VCaP (cell line): ENCODE data around the gene CFAP57.
"Not testable (repeated sequence)": the region's sequence is repeated elsewhere in the genome, so short reads cannot be mapped to it uniquely, and the experiment has no call there.

ENCODE experiments used
- H3K27ac ChIP-seq: fragments of 450-650 bp; 2 replicates; pipeline ENCODE4 v1.5.1; 2017
- TF ChIP-seq, protein P1 (sequence below): fragments of 450-650 bp; conservative IDR thresholded peaks from 2 replicates; pipeline ENCODE4 v1.5.1; 2017; ENCODE audit warnings: mild to moderate bottlenecking, moderate library complexity

The CFAP57 gene

GRCh38 chr1:43137445-43138052 is 34.6 kb upstream of the CFAP57 start:
- H3K27ac ChIP-seq: no peak overlapping the region
- TF ChIP-seq, protein P1, sequence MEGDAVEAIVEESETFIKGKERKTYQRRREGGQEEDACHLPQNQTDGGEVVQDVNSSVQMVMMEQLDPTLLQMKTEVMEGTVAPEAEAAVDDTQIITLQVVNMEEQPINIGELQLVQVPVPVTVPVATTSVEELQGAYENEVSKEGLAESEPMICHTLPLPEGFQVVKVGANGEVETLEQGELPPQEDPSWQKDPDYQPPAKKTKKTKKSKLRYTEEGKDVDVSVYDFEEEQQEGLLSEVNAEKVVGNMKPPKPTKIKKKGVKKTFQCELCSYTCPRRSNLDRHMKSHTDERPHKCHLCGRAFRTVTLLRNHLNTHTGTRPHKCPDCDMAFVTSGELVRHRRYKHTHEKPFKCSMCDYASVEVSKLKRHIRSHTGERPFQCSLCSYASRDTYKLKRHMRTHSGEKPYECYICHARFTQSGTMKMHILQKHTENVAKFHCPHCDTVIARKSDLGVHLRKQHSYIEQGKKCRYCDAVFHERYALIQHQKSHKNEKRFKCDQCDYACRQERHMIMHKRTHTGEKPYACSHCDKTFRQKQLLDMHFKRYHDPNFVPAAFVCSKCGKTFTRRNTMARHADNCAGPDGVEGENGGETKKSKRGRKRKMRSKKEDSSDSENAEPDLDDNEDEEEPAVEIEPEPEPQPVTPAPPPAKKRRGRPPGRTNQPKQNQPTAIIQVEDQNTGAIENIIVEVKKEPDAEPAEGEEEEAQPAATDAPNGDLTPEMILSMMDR: no peak

DNA sequence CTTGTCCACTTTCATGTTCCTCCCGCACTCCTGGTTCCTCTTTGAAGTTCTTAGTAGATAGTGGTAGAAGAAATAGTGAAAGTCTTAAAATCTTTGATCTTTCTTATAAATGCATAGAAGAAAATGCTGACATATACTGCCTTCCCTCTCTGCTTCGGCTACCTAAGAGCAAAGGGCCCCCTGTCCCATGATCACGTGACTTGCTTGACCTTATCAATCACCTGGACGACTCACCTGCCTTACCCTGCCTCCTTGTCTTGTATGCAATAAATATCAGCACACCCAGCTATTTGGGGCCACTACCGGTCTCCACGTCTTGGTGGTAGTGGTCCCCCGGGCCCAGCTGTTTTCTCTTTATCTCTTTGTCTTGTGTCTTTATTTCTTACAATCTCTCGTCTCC is 32.8 kb upstream of the CFAP57 start:
- H3K27ac ChIP-seq: not testable (repeated sequence)

DNA sequence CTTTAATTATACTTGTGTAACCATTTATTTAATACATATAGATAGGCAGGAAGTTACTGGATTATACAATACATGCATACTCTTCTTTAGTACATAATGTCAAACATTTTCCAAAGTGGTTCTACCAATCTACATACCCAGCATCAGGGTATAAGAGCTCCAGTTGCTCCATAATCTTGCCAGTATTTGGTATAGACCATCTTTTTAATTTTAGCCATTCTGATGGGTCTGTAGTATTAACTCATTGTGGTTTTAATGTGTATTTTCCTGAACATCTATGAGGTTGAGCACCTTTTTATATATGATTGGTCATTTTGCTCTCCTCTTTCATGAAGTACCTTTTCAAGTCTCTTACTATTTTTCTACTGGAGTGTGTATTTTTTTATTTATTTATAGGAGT is 32.1 kb upstream of the CFAP57 start:
- TF ChIP-seq, protein P1: no peak
- no peak overlapping the region for H3K27ac ChIP-seq

DNA sequence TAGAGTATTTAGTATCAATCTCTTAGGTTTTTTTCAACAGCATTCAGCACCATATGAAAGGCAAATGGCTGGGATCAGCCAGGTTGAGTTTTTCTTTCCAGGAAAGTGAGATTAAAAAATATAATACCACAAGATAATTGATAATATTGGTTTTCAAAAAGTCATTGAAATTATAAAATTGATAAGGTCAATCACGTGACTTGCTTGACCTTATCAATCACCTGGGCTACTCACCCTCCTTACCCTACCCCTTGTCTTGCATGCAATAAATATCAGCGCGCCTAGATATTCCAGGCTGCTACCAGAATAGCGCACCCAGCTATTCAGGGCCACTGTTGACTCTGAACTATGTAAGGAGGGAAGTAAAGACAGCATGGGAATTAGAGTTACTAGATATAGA is 31.5 kb upstream of the CFAP57 start:
- TF ChIP-seq, protein P1: no peak
- no peak overlapping the region for H3K27ac ChIP-seq

DNA sequence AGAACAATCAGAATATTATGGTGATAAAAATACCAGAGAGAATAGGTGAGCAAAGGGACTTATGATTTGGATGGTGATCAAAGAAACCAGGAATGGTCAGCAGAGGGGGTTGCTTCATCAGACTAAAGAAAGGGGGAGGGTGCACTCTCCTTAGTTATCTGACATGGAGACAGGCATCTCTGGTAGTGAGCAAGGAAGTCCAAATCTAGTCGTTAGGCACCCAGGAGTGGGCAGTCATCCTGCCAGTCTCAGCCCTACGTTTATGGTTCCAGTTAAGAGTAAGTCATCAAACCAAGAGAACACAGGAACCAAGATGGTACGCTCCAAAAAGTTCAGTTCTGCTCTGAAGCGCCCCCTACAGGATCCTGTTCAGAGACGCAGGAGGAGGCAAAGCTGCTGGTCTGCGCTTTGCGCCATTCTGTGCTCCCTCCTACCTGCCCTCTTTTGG is 28.7 kb upstream of the CFAP57 start:
- H3K27ac ChIP-seq: no peak overlapping the region
- TF ChIP-seq, protein P1: 0 out of 2 replicates have a peak, but pooled peaks have one; percentile 20

- TF ChIP-seq, protein P1: no peak
- H3K27ac ChIP-seq: no peak overlapping the region
These were observed 27.9 kb upstream of the CFAP57 start for GRCh38 chr1:43144237-43144636.

- peak overlapping the region; percentile 26; the same call in 1 of the 2 replicates for H3K27ac ChIP-seq
- TF ChIP-seq, protein P1: no peak
These were observed 24.4 kb upstream of the CFAP57 start for GRCh38 chr1:43147625-43148327.

DNA sequence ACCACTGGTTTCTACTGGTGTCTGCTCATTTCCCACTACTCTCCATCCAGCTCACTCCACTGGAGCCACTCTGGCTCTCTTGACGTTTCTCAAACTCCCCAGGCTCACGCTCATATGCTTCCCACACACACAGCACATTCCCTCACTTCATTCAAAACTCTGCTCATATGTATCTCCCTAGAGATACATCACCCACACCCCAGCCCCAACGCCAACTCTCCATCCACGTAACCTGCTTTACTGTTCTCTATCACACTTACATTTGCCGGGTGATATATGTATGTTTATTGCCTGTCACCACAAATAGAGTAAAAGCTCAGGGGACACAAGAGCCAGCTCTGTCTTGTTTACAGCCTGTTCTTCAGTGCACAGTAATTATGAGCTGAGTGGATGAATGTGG is 22.2 kb upstream of the CFAP57 start:
- TF ChIP-seq, protein P1: no peak
- no peak overlapping the region for H3K27ac ChIP-seq
